Endothelial cell of umbilical vein (primary cell): ENCODE data around the gene TSPAN4. TPM values are rescaled to one million over a fixed set of nuclear protein-coding genes. Genes with fewer than 3 reads are reported as not detected.

Experiments used
- BruUV-seq: library from RNA; stranded (reverse); fragments of 400-500 nt; replicated peaks from 2 replicates; lab custom pipeline; 2021; lab: Mats Ljungman, UMichigan
- CTCF ChIA-PET: fragments of 300-600, 350-600 bp; sonication (Branson Sonifier 250); formaldehyde crosslinking; loops from one replicate; lab custom pipeline; 2021; ENCODE audit warnings: antibody characterized with exemption, inconsistent platforms; lab: Charles Lee
- POLR2A ChIA-PET: fragments of 300-600, 350-600 bp; sonication (Branson Sonifier 250); formaldehyde crosslinking; loops from one replicate; lab custom pipeline; 2021; ENCODE audit warnings: antibody characterized with exemption, inconsistent platforms; lab: Charles Lee
- DNase-seq: peaks from one replicate; pipeline ENCODE4 v3.0.0-alpha.2; 2011; ENCODE audit warnings: low read depth, low spot score
- FAIRE-seq: peaks from 2 replicates; lab custom pipeline; 2011; peaks lifted over from hg19 to GRCh38; lab: Jason Lieb, UNC
- H2AFZ ChIP-seq: 2 replicates; pipeline ENCODE4 v1.6.0; 2012; ENCODE audit warnings: low read depth, low read length, control low read depth, inconsistent platforms
- H3K27ac ChIP-seq: 2 replicates; pipeline ENCODE4 v1.5.1; 2011; ENCODE audit warnings: low read depth, mild to moderate bottlenecking, control low read depth, low read length, moderate library complexity; ENCODE audit not compliant: insufficient read depth
- H3K27me3 ChIP-seq, 2 experiments: 2 replicates each; pipeline versions ENCODE4 v1.6.0 to v1.6.1; 2011; ENCODE audit warnings: low read length in 2 of 2, mixed read lengths in 1 of 2; ENCODE audit not compliant: control insufficient read depth in 2 of 2, insufficient read depth in 2 of 2
- H3K36me3 ChIP-seq, 2 experiments: 2 replicates in 1 of 2; 3 replicates in 1 of 2; pipeline ENCODE4 v1.5.1; 2011; ENCODE audit warnings: low read length in 2 of 2, mild to moderate bottlenecking in 1 of 2, moderate library complexity in 1 of 2; ENCODE audit not compliant: control insufficient read depth in 2 of 2, insufficient read depth in 2 of 2; ENCODE audit errors: extremely low read depth in 1 of 2
- H3K4me1 ChIP-seq: 3 replicates; pipeline ENCODE4 v1.5.1; 2011; ENCODE audit warnings: mild to moderate bottlenecking, low read length; ENCODE audit not compliant: control insufficient read depth, insufficient read depth; ENCODE audit errors: extremely low read depth
- H3K4me2 ChIP-seq: 2 replicates; pipeline ENCODE4 v1.6.1; 2011; ENCODE audit warnings: low read length, control low read depth, mixed read lengths; ENCODE audit not compliant: insufficient read depth
- H3K4me3 ChIP-seq, 3 experiments: fragments of 200-600 bp in 1 of 3; sonication (generic), shearing (Covaris generic) in 1 of 3; replicated peaks in 1 of 3; 2 replicates each; pipeline ENCODE4 v1.5.1; 2011 to 2016; ENCODE audit warnings: control low read depth in 3 of 3, low read length in 3 of 3, mild to moderate bottlenecking in 2 of 3, inconsistent platforms in 1 of 3, low read depth in 1 of 3, moderate library complexity in 1 of 3; ENCODE audit not compliant: insufficient read depth in 1 of 3
- H3K79me2 ChIP-seq: 2 replicates; pipeline ENCODE4 v1.6.0; 2012; ENCODE audit warnings: low read length, inconsistent platforms; ENCODE audit not compliant: control insufficient read depth, insufficient read depth
- H3K9ac ChIP-seq: replicated peaks from 2 replicates; pipeline ENCODE3; 2011; ENCODE audit warnings: low read length, control low read depth; ENCODE audit not compliant: insufficient read depth; ENCODE audit errors: extremely low read depth
- H3K9me1 ChIP-seq: replicated peaks from 3 replicates; pipeline ENCODE4 v1.6.0; 2011; ENCODE audit warnings: mild to moderate bottlenecking, low read length; ENCODE audit not compliant: control insufficient read depth, insufficient read depth; ENCODE audit errors: extremely low read depth
- H3K9me3 ChIP-seq: replicated peaks from 2 replicates; pipeline ENCODE4 v1.5.1; 2012; ENCODE audit warnings: low read length, inconsistent platforms; ENCODE audit not compliant: control insufficient read depth, insufficient read depth
- H4K20me1 ChIP-seq: replicated peaks from 2 replicates; pipeline ENCODE3; 2011; ENCODE audit warnings: mild to moderate bottlenecking, low read length; ENCODE audit not compliant: control insufficient read depth, insufficient read depth; ENCODE audit errors: extremely low read depth
- CTCF ChIP-seq, 2 donors: IDR thresholded peaks; 1 replicate in 1 of 2; 2 replicates in 1 of 2; pipeline ENCODE4 v1.5.1; 2011; ENCODE audit warnings: low read length in 2 of 2, mild to moderate bottlenecking in 2 of 2, moderate library complexity in 2 of 2, control low read depth in 1 of 2, inconsistent platforms in 1 of 2, low read depth in 1 of 2; ENCODE audit not compliant: insufficient read depth in 1 of 2; ENCODE audit errors: extremely low read depth in 1 of 2
- EZH2 ChIP-seq: IDR thresholded peaks from 2 replicates; pipeline ENCODE4 v1.6.1; 2012; ENCODE audit warnings: borderline replicate concordance, low read depth, mild to moderate bottlenecking, moderate library complexity, low read length, inconsistent platforms; ENCODE audit not compliant: severe bottlenecking
- FOS ChIP-seq: IDR thresholded peaks from 2 replicates; pipeline ENCODE4 v1.6.1; 2011; ENCODE audit warnings: mild to moderate bottlenecking, low read length, moderate library complexity, borderline replicate concordance; ENCODE audit not compliant: insufficient read depth
- GATA2 ChIP-seq: IDR thresholded peaks from 2 replicates; pipeline ENCODE4 v1.7.0; 2011; ENCODE audit warnings: low read depth, mild to moderate bottlenecking, moderate library complexity, mixed read lengths, low read length; ENCODE audit not compliant: insufficient read length, insufficient read depth
- JUN ChIP-seq: IDR thresholded peaks from 2 replicates; pipeline ENCODE4 v1.6.1; 2011; ENCODE audit warnings: borderline replicate concordance, low read depth; ENCODE audit not compliant: insufficient read length, insufficient read depth
- MAX ChIP-seq: IDR thresholded peaks from 2 replicates; pipeline ENCODE4 v1.6.1; 2011; ENCODE audit not compliant: insufficient read depth, insufficient read length
- MYC ChIP-seq: IDR thresholded peaks from one replicate; pipeline ENCODE4 v1.6.1; 2011; ENCODE audit warnings: mild to moderate bottlenecking, low read depth, low read length
- POLR2A ChIP-seq: IDR thresholded peaks from 2 replicates; pipeline ENCODE4 v1.6.1; 2012; ENCODE audit warnings: low read depth, mild to moderate bottlenecking, control low read depth, low read length
- POLR2AphosphoS5 ChIP-seq: IDR thresholded peaks from 2 replicates; pipeline ENCODE4 v1.6.1; 2012; ENCODE audit warnings: low read depth, mild to moderate bottlenecking, control low read depth, low read length, moderate library complexity; ENCODE audit not compliant: insufficient read depth
- dilution Hi-C: fragments of 300-500 bp; cut with MboI; formaldehyde crosslinking; loops from one replicate; pipeline ENCODE4 v1.15.0; 2019; ENCODE audit warnings: low sequenced_read_pairs; ENCODE audit not compliant: extremely low pct_ligation_motif_present
- intact Hi-C: fragments of 100-400 bp; cut with micrococcal nuclease; formaldehyde crosslinking; loops from one replicate; pipeline ENCODE4 v1.10.0; 2022
- polyA plus RNA-seq, 4 experiments: library from polyadenylated mRNA; depleted of rRNA in 3 of 4; stranded (reverse) in 3 of 4; unstranded in 1 of 4; fragments of >200 nt; gene quantifications; 2 replicates each; pipeline versions ENCODE4 v1.2.1 to v1.2.3, GENCODE V29; 2011 to 2012; ENCODE audit warnings: missing spikeins in 1 of 4
- total RNA-seq: library from RNA; stranded (reverse); gene quantifications from 2 replicates; pipeline ENCODE4 v1.2.3, GENCODE V29; 2021

Gene TSPAN4
- total and polyA plus RNA-seq, 2 donors (not counting 3 experiments of a cell fraction or from before 2014, with no cell fraction given) = 114 to 199 TPM

- no TSS peak for BruUV-seq
- Histone ChIP-seq H3K9me1 (no peaks in the 10 kb centered on the region), H3K4me3 (peak overlapping the region in 2 of 3 experiments; percentile 7 to 34), H3K4me1 (peaks cover 48% of the 10 kb centered on the region), H2AFZ (peak overlapping the region; percentile 59), H3K36me3 (peaks cover 2 to 5% of the 10 kb centered on the region in 2 experiments), H3K27ac (peak overlapping the region; percentile 35), H3K27me3 (no peaks in the 10 kb centered on the region), H3K9ac (peak overlapping the region; percentile 1), H3K9me3 (no peaks in the 10 kb centered on the region), H3K4me2 (peak overlapping the region; percentile 58), H3K79me2 (peaks cover 11% of the 10 kb centered on the region), H4K20me1 (no peaks in the 10 kb centered on the region)
- FAIRE-seq (peak; percentile 92), DNase-seq (peak; percentile 92)
- POLR2A ChIA-PET = interaction anchor here (1.1 to 3.6 kb wide), 6 partner anchors 9 to 20 kb away, joined by 3 to 28 read pairs (median 11); partner anchors contain the start of genes PNPLA2, POLR2L, RPLP2 and TSPAN4
- CTCF ChIA-PET = interaction anchor here (1.1 to 2.7 kb wide), 6 partner anchors 11 to 222 kb away, joined by 3 to 10 read pairs (median 6); partner anchors contain the start of genes PIDD1, PNPLA2 and TSPAN4
- dilution Hi-C loops = no loop called here
- intact Hi-C loops = loop anchor here (1.0 kb wide), 1 partner anchor 10 kb away; no protein-coding TSS in a partner anchor
- TF ChIP-seq FOS = no peak
- TF ChIP-seq MAX = no peak
- no peak for TF ChIP-seq MYC
- TF ChIP-seq POLR2AphosphoS5 = no peak
- TF ChIP-seq GATA2 = no peak
- no peak for TF ChIP-seq CTCF (IDR thresholded peaks at IDR 0.05; ENCODE audit: extremely low read depth in 1 of 2, insufficient read depth in 1 of 2, low read depth in 1 of 2, low read length in 2 of 2)
- no peak for TF ChIP-seq EZH2
- no peak for TF ChIP-seq POLR2A
- TF ChIP-seq JUN = no peak
Measured at GRCh38 chr11:829176-829846, 13.3 kb upstream of the TSPAN4 start.
